NCI-H524 (cell line): Measurements from ENCODE around the gene PLEKHA8.
"Not testable (repeated sequence)": the region's sequence is repeated elsewhere in the genome, so short reads cannot be mapped to it uniquely, and the experiment has no call there.

Experiments used
- DNase-seq, 2 experiments: peaks; one replicate each; lab custom pipeline; 2025; lab: John Stamatoyannopoulos, UW

The PLEKHA8 gene

DNA sequence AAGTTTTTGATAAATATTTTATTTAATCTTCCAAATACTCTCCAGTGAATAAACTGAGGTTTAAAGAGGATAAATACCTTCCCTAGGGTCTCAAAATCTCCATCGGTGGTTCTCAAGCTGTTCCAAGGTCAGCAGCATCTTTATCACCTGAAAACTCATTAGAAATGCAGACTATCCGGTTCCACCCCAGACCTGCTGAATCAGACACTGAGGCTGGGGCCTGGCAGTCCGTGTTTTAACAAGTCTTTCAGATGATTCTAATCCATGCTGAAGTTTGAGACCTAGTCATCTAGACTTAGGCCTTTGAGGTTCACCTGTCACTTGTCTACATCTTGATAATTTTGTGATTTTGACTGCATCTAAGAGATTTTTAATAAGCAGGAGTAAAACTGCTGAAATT, 37.5 kb downstream of the PLEKHA8 start:
- no peak for DNase-seq

DNA sequence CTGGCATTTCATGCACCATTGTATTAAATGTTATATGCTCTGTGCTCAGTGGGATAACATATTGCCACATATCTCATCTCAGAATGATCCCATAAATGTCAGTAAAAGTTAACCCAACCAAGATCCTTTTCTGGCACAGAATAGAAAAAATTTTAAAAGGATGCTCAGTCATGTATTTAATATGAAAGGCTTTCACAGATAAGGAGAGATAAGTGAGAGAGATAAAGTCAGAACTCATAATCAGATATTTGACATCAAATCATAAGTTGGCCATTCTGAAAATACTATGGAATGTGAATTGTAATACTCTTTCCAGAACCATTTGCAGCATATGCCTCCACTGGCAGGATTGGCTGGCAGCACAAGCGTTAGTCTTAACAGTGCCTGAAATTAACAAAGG, 38.5 kb downstream of the PLEKHA8 start:
- DNase-seq: no peak

DNA sequence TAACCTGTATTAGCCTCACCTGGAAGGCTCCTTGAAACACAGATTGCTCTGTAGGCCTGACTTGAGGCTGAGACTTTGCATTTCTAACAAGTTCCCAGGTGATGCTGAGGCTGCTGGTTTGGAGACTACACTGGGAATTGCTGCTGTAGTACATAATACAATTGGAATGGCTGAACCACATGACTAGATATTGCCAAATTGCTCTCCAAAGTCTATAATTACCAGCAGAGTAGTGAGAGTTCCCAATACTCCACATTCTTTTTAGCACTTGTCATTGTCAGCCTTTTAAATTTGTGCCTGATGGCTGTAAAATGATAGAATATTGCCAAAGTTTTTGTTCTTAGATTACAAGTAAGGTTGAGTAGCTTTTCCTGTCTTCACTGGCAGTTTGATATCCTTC, 39.9 kb downstream of the PLEKHA8 start:
- no peak for DNase-seq

DNA sequence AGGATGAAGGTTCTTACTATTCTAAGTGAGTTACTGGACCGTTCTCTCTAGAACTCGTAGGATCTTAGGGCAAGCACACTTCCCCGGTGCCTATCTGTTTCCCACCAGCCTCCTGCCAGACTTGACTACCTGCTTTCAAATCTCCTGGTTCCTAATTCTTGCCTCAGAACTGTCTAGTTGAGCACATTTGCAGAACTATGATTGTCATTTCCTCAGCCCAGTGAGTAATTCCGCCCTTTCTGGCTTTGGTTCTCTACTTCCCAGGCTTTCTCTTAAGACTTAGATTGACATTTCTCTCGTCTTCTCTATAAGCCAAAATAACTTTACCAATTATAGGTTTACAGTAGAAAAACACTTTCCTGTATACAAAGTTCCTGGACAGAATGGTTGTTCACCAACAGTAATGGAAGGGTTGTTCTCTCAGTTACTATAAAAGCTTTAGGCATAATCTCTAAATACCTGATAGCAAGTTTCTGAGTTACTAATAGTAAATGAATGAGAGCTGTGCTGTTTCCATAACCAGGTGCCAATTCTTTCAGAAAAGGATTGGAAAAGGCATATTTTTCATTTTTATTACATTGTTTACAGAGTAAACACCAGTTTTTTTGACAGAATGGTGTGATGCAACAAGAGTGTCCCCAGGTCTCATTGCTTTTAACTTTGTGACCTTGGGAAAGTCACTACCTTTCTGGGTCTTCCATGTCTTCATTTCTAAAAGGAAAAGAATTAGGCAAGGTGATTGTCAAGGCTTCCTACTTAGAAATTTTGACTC, 41.1 kb downstream of the PLEKHA8 start:
- no peak for DNase-seq

DNA sequence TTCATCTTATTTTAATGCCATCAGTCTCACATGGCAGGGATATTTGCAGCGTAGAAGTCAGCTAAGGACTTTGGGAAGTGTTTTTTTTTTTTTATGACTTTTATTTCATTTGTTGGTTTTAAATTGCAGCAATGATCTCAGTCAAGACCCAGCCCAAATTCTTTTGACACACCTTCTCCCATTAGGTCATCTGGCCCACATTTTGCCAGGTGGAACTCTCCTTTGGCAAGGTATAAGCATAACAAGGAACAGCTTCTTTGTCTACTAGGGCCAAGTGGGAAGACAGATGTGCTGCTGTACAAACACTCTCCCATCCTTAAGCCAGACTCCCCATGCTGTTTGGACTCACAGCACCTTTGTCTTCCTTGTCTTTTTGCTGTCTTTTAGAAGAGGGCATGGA, 41.8 kb downstream of the PLEKHA8 start:
- DNase-seq: no peak

DNA sequence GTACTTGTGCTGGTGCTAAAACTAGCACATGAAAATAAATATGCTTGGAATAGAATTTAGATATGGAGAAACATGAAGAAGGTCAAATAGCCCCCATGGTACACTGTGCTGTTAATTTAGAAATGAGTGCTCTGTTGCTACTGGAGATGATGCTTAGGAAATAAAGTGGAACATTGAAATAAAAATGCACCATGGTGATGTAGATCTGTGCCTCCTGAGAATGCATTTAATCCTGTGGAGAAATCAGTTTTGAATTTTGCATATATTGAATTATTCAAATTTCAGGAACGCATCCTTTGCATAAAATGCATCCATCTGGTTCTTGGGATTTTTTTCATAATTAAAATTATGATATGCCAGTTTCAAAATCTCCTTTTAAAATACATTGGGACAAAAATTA, 44.5 kb downstream of the PLEKHA8 start:
- DNase-seq: no peak

DNA sequence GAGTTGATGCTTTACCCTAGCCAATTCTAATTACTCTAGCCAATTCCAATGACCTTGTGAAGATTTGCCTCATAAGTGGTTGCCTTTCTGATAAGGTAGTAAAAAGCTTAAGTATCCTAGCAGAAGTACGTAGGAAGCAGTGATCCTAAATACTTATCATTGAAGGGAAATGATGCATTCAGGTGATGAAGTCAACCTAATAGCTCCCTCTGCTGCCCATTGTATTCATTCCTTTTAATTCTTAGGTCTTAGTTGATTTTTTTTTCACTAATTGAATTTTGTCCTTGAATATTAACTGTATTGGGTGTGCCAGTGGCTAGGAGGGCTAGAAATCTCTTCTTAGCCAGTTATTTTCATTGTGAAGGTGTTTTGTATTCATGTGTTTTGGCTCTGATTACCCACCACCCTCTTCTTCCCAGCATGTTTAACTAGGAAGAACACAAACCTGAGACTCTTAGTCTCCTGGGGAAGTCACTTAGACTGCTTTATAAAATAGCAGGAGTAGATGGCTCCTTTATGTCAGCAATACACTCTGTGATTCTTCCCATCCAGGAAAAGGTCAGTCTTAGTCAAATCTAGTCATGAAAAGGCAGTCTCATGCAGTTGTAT, 46.3 kb downstream of the PLEKHA8 start:
- DNase-seq: peak; percentile 27 to 53

DNA sequence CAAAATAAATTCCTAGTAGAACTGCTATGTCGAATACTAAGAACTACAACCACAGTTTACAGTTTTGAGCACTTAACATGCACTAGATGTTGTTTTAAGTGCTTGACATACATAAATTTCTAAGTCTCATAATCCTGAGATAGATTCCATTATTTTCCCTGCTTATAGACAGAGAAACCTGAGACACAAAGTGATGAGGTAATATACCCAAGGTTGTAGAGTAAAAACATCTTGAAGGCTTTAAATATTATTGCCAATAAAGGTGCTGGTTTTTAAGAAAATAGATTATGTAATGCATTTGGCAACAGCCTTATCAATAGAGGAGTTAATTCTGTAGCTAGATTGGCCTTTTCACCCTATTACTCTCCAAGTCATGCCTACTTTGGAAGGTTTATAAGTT, 48.2 kb downstream of the PLEKHA8 start:
- no peak for DNase-seq

DNA sequence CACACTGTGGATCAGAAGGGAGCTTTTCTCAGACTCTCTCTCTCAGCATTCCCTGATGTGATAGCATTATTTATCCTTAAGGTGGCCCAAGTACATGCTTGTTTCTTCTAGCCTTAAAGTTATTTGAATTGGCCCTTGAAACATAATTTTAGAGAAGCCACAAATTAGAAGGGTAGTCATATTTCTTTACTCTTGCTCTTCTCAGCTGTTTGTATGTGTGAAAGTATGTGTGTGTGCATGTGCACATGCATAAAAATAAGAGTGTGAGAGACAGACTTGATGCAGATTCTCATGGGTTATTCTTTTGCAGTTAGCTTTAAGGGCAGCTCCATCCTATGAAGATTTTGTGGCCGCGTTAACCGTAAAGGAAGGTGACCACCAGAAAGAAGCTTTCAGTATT, 50.1 kb downstream of the PLEKHA8 start:
- no peak for DNase-seq

DNA sequence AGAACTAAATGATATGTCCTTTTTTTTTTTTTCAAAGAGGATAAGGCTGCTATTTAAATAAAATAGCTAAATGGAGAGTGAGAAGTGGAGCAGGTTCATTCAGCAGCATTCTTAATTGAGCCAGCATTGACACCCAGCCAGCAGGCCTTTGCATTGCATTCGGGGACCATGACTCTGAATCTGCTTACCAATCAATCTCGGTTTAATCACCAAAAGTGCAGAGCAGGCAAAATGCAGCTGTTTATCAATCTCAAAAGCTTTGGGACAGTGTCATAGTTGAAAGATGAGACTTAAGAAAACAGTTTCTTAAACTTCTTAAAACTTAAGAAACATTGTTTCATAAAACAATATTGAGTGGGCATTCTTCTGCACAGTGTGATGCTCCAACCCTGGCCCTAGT, 51.7 kb downstream of the PLEKHA8 start:
- DNase-seq: no peak

DNA sequence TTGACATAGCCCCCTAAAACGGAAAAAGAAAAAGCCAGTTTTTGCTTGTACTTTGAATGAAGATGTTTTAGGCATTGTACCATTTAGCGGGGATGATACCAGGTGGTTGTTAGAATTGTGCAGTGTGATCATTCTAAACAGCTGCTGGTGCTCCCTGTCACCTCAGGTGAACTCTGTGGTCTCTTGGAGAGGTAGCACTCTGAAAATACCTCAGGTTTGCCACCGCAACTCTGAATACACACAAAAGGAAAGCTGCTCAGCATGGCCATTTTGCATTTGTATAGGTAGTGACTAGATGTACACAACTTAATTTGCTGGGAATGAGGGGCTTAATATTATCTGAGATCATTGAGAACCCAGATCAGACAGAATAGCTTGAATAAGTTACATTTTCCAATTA, 52.6 kb downstream of the PLEKHA8 start:
- DNase-seq: no peak

DNA sequence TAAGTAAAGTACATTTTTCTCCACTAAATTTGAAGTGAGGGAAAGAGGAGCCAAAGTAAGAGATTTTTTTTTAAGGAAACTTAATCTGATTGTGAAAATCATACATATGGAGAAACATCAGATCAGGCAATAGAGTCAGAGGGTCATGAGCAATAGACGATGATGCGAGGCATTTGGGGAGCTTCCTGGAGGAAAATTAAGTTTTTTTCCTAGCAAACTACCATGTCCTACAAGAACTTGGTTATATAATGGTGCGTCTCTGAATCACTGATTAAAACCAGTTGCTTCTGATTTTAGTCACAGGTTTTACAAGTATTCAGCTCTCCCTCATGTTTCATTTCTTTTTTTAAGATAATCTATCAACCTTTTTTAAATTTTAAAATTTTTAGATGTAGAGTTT, 54.5 kb downstream of the PLEKHA8 start:
- DNase-seq: no peak

DNA sequence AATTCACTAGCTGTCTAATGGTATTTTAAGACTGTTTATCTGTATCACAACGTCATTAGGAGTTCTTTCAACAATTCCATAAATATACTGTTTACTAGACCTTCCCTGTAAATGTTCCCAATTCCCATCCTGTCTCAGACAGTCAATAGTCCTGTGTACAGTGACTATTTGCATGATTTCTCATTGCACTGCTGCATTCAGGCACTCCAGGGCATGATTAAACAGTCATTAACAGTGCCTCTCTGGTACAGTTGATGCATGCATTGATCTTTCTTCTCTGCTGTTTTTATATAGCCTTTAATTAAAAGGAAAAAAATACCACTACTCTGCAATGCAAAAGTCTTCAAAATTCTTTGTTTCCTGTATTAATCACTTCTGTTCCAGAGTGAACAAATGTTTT, 55.1 kb downstream of the PLEKHA8 start:
- DNase-seq: no peak

DNA sequence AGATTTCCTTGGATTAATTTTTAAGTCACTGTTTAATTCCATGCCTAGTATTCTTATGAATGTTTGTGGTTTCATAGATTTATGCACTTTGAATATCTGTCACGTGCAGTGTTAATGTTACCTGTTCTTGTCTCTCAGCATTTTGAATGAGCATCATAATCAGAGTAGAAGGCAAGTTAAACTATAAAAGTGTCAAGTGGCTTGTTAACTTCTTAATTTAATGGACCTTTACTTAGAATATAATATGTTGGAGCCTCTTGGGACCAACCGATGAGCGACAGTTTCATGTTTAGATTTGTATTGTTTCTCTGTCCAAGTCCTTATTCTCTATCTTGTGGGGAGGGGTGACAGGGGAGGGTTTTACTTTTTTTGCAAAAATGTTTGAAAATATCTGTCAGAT, 56.0 kb downstream of the PLEKHA8 start:
- DNase-seq: no peak

DNA sequence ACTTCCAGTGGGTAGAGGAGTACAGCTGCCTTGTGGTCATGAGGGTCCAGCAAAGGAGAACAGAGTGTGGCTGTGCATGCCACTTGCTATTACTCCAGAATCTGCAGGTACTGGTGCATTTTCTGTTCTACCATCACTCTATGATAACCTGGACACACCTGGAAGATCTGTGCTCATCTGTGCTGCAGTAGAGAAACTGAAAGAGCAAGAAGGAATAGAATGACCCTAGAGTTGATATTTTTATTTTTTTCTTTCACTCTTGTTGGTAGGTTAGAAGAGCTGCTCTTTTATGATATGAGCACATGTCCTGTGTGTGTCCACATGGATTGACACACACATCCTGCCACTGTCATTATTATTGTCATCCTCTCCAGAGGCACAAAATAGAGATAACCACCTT, 58.3 kb downstream of the PLEKHA8 start:
- no peak for DNase-seq

DNA sequence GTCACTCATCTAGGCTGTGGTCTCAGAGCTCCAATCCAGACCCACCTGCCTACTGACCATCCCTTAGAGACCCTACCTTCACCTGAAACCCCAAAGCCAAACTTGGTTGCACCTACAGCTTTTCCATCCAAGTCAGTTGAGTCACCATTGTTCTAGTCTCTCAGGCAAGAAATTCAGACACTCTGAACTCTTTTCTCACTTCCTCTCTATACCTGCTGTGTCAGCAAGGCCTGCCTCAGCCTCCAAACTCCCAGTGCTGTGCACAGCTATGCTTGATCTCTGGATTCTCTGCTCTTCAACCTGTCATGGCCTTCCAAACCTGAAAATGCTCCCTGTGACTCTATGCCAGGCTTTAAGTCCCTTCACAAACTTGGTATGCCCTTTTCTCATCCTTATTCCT, 59.2 kb downstream of the PLEKHA8 start:
- DNase-seq: no peak

DNA sequence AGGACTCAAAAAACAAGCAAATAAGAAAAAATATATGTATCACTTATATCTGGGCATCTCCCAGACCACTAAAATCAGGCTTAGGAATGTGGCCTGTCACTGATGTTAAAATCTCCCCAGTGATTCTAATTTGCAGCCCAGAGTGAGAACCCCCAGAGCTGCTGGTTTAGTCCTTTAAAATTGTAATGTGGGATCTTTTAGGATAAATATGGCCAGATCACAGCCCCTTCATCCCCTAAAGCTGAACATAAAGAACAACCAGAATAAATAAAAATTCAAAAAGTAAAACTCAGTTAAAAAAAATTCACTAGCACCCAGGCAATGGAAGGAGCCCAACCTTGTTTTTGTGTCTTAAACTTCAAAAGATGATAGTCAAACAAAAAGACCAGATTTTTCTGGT, 60.1 kb downstream of the PLEKHA8 start:
- DNase-seq: no peak

DNA sequence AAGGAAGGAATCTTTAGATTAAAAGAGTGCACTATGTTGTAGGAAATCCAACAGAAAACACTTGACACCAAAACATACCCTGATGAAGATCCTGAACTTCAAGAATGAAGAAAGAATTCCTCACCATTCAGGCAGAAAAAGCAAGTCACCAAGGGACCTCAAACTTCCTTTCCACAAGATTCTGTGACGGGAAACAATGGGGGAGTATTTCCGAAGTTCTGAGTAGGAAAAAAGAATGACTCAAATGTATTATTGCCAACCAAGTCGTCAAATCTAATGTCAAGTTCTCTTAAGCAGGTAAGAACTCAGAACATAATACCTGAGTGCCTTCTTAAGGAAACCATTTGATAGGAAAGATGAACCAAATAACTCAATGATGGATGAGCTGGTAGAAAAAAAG, 61.9 kb downstream of the PLEKHA8 start:
- DNase-seq: no peak

DNA sequence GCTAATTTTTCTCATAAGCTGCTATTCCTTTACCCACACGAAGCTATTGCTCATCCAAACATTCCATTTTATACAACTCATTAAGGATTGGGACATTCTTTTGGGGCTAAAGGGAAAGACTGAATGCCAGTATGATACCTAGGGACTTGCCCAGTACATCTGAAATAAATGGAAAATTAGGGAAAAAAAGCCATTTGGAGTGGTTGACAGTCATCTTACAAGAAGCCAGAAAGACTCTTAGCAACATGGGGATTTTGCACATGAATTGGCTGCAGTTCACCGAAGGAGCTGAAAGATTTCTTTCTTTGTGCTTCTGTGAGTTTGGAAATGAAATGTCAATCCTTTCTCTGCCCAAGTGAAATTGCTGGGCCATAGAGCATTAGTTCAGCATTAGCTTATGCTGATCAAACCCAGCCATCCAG, 63.3 kb downstream of the PLEKHA8 start:
- no peak for DNase-seq

DNA sequence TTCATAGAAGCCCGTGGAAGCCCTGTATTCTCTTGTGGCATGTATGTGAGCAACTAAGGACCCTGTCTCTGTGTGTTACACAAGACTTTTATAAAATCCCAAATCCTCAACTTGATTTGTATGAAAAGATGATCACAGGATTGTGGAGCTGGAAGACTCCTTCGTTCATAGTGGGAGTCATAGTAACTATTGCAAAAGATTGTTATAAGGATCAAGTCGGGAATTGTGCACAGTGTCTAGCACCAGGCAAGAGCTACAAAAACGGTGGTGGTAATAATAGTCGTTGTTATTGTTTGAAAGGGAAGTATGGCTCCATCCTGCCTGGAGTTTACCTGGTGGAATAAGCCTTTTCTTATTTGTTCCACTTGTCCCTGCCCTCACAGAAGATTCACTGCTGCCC, 63.8 kb downstream of the PLEKHA8 start:
- no peak for DNase-seq

DNA sequence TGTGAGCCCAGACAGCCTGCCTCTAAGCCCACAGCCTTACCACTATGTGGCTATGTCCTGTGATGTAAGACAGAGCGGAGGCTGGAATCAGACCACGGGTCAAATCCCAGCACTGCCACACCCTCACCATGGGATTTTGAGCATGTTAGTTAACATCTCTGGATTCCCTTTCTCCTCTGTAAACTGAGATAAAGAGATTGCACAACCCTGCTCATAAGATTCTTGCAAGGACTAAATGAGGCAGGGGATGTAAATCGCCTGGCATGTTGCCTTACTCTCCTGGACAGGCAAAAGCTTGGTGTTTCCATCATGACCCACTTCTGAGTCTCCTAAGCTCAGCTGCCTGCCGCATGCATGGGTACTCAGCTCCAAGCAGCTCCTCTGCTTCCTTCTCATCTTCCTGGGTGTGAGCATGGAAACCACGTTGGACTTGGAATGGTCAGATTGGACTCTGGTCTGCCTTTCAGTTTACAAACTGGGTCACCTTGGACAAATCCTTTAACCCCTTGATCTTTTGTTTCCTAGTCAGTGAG, 65.3 kb downstream of the PLEKHA8 start:
- DNase-seq: no peak

DNA sequence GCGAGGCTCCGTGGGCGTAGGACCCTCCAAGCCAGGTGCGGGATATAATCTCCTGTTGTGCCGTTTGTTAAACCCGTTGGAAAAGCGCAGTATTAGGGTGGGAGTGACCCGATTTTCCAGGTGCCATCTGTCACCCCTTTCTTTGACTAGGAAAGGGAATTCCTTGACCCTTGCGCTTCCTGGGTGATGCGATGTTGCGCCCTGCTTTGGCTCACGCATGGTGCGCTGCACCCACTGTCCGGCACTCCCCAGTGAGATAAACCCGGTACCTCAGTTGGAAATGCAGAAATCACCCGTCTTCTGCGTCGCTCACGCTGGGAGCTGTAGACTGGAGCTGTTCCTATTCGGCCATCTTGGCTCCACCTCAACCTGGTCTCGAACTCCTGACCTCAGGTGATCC, 70.4 kb downstream of the PLEKHA8 start:
- not testable (repeated sequence) for DNase-seq

DNA sequence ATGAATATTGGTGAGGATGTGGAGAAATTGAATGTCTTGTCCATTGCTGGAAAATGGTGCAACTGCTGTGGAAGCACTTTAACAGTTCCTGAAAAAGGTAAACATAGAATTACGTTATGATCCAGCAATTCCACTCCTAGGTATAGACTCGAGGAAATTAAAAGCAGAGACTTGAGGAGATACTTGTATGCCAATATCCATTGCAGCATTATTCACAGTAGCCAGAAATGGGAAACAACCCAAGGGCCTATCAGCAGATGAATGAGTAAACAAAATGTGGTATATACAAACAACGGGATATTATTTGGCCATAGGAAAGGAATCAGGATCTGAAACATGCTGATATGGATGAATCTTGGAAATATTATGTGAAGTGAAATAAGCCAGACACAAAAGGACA, 74.1 kb downstream of the PLEKHA8 start:
- no peak for DNase-seq

DNA sequence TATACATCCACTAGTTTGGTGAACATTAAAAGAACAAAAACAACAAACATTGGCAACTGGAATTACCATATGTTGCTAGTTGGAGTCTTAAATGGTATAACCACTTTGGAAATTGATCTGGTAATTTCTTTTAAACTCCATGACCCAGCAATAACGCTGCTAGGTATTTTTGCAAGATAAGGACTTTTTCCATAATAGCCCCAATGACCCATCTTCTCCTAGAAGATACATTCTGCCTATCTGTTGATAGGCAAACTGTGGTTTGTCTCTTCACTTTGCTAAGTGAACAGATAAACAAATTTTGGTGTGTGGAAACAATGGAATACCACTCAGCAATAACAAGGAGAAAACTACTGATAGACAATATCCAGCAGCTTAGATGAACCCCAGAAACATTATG, 75.9 kb downstream of the PLEKHA8 start:
- DNase-seq: no peak
